Activated T-helper 17 cell treated with anti-CD3 and anti-CD28 coated beads, Interleukin-2, amount 50 U/mL, for 72 hours (primary cell): ENCODE results near the gene CCS. TPM values are rescaled to one million over a fixed set of nuclear protein-coding genes. Genes with fewer than 3 reads are reported as not detected.
"Not testable (repeated sequence)": the region's sequence is repeated elsewhere in the genome, so short reads cannot be mapped to it uniquely, and the experiment has no call there.

ENCODE experiments used
- ATAC-seq: fragments of 150-1000 bp; cut with Tn5 transposase; replicated peaks from 2 replicates; pipeline ENCODE4 v1.10.0; 2021; ENCODE audit warnings: mild to moderate bottlenecking, moderate library complexity
- H3K27ac Mint-ChIP-seq: one replicate; pipeline ENCODE4 v1.8.0; 2022; ENCODE audit warnings: mixed read lengths
- H3K27me3 Mint-ChIP-seq: one replicate; pipeline ENCODE4 v1.8.0; 2022; ENCODE audit warnings: mixed read lengths
- H3K36me3 Mint-ChIP-seq: one replicate; pipeline ENCODE4 v1.8.0; 2022; ENCODE audit warnings: low read depth, mild to moderate bottlenecking, mixed read lengths
- H3K4me1 Mint-ChIP-seq: one replicate; pipeline ENCODE4 v1.8.0; 2022; ENCODE audit warnings: mixed read lengths
- H3K4me3 Mint-ChIP-seq: one replicate; pipeline ENCODE4 v1.8.0; 2022; ENCODE audit warnings: mild to moderate bottlenecking, mixed read lengths
- H3K9me3 Mint-ChIP-seq: one replicate; pipeline ENCODE4 v1.8.0; 2022; ENCODE audit warnings: mixed read lengths
- total RNA-seq, 2 donors: library from RNA; stranded (reverse); gene quantifications; one replicate each; pipeline ENCODE4 v1.2.3, GENCODE V29; 2022

CCS gene
- total RNA-seq = 10 to 100 TPM; 27.5 to 35.1 TPM

- H3K36me3 Mint-ChIP-seq = peaks cover 8% of the 10 kb centered on the region
Measured at GRCh38 chr11:66592457-66593302, at the start of gene CCS, which contains the start of gene CCDC87. Gene CCS (plus strand): TSS chr11:66593185. CDS start chr11:66593262, 77 bp downstream. Gene CCDC87 (minus strand): TSS chr11:66593063. CDS start chr11:66593015, 48 bp downstream.

GRCh38 chr11:66543263-66544107, 49.5 kb upstream of the CCS start:
- peak; percentile 6 for ATAC-seq
- H3K36me3 Mint-ChIP-seq = peaks cover 38% of the 10 kb centered on the region
- H3K27ac Mint-ChIP-seq = peak overlapping the region; percentile 85
- H3K27me3 Mint-ChIP-seq = no peaks in the 10 kb centered on the region
- peak overlapping the region; percentile 95 for H3K4me3 Mint-ChIP-seq
- H3K4me1 Mint-ChIP-seq = peaks cover 31% of the 10 kb centered on the region
- no peaks in the 10 kb centered on the region for H3K9me3 Mint-ChIP-seq

More at GRCh38 chr11:66592457-66593302, at the start of gene CCS, which contains the start of gene CCDC87:
- Mint-ChIP-seq H3K27ac (peak within 1 kb of the TSS; percentile 99), H3K9me3 (no peaks in the 10 kb centered on the region), H3K27me3 (no peaks in the 10 kb centered on the region), H3K4me1 (peaks cover 14% of the 10 kb centered on the region), H3K4me3 (peak within 1 kb of the TSS; percentile 100)
- ATAC-seq = peak; percentile 99

GRCh38 chr11:66544952-66545351, 48.0 kb upstream of the CCS start:
- peaks cover 30% of the 10 kb centered on the region for H3K36me3 Mint-ChIP-seq
- peak overlapping the region; percentile 92 for H3K27ac Mint-ChIP-seq
- not testable (repeated sequence) for ATAC-seq, H3K9me3 Mint-ChIP-seq, H3K27me3 Mint-ChIP-seq
- peak overlapping the region; percentile 95 for H3K4me3 Mint-ChIP-seq
- H3K4me1 Mint-ChIP-seq = peaks cover 31% of the 10 kb centered on the region

GRCh38 chr11:66545701-66546367, 47.2 kb upstream of the CCS start, which contains the start of gene ZDHHC24:
Gene ZDHHC24 (minus strand): TSS chr11:66546048. CDS start chr11:66546003, 45 bp downstream.
- Mint-ChIP-seq H3K36me3 (peaks cover 28% of the 10 kb centered on the region), H3K27me3 (no peaks in the 10 kb centered on the region), H3K4me1 (peaks cover 31% of the 10 kb centered on the region), H3K27ac (peak within 1 kb of the TSS; percentile 92), H3K9me3 (no peaks in the 10 kb centered on the region), H3K4me3 (peak within 1 kb of the TSS; percentile 95)
- peak; percentile 96 for ATAC-seq

- Mint-ChIP-seq H3K36me3 (peaks cover 22% of the 10 kb centered on the region), H3K4me1 (peaks cover 30% of the 10 kb centered on the region), H3K9me3 (no peaks in the 10 kb centered on the region), H3K4me3 (peak within 1 kb of the TSS; percentile 95), H3K27ac (peak within 1 kb of the TSS; percentile 81), H3K27me3 (no peaks in the 10 kb centered on the region)
- ATAC-seq = peak; percentile 11
Measured at GRCh38 chr11:66546368-66546965, 46.5 kb upstream of the CCS start, which contains the start of gene ACTN3. Gene ACTN3 (plus strand): TSS chr11:66546903. CDS start chr11:66546938, 35 bp downstream.

GRCh38 chr11:66546966-66547661, 45.9 kb upstream of the CCS start:
- no peaks in the 10 kb centered on the region for H3K27me3 Mint-ChIP-seq
- peak overlapping the region; percentile 95 for H3K4me3 Mint-ChIP-seq
- ATAC-seq = no peak
- peak overlapping the region; percentile 81 for H3K27ac Mint-ChIP-seq
- peaks cover 15% of the 10 kb centered on the region for H3K36me3 Mint-ChIP-seq
- peaks cover 25% of the 10 kb centered on the region for H3K4me1 Mint-ChIP-seq
- H3K9me3 Mint-ChIP-seq = no peaks in the 10 kb centered on the region

GRCh38 chr11:66547662-66548009, 45.3 kb upstream of the CCS start:
- ATAC-seq = no peak
- no peaks in the 10 kb centered on the region for H3K27me3 Mint-ChIP-seq
- peaks cover 10% of the 10 kb centered on the region for H3K36me3 Mint-ChIP-seq
- no peaks in the 10 kb centered on the region for H3K9me3 Mint-ChIP-seq
- no peak overlapping the region for H3K4me3 Mint-ChIP-seq
- H3K27ac Mint-ChIP-seq = no peak overlapping the region
- H3K4me1 Mint-ChIP-seq = peaks cover 19% of the 10 kb centered on the region

- Mint-ChIP-seq H3K9me3 (no peaks in the 10 kb centered on the region), H3K36me3 (peaks cover 6% of the 10 kb centered on the region), H3K27ac (no peak overlapping the region), H3K4me1 (peaks cover 18% of the 10 kb centered on the region), H3K4me3 (no peak overlapping the region), H3K27me3 (no peaks in the 10 kb centered on the region)
- no peak for ATAC-seq
Measured at GRCh38 chr11:66548041-66548440, 44.9 kb upstream of the CCS start.

GRCh38 chr11:66548774-66549630, 44.0 kb upstream of the CCS start:
- no peaks in the 10 kb centered on the region for H3K27me3 Mint-ChIP-seq
- no peak overlapping the region for H3K4me3 Mint-ChIP-seq
- ATAC-seq = no peak
- peaks cover 11% of the 10 kb centered on the region for H3K4me1 Mint-ChIP-seq
- no peaks in the 10 kb centered on the region for H3K9me3 Mint-ChIP-seq
- H3K27ac Mint-ChIP-seq = peak overlapping the region; percentile 4
- H3K36me3 Mint-ChIP-seq = no peaks in the 10 kb centered on the region

GRCh38 chr11:66549696-66550095, 43.3 kb upstream of the CCS start:
- Mint-ChIP-seq H3K4me1 (peaks cover 5% of the 10 kb centered on the region), H3K9me3 (no peaks in the 10 kb centered on the region), H3K27ac (no peak overlapping the region), H3K27me3 (no peaks in the 10 kb centered on the region), H3K36me3 (no peaks in the 10 kb centered on the region), H3K4me3 (no peak overlapping the region)
- ATAC-seq = no peak

- H3K4me3 Mint-ChIP-seq = no peak overlapping the region
- H3K27ac Mint-ChIP-seq = no peak overlapping the region
- H3K9me3 Mint-ChIP-seq = no peaks in the 10 kb centered on the region
- no peaks in the 10 kb centered on the region for H3K36me3 Mint-ChIP-seq
- H3K4me1 Mint-ChIP-seq = no peaks in the 10 kb centered on the region
- no peak for ATAC-seq
- no peaks in the 10 kb centered on the region for H3K27me3 Mint-ChIP-seq
Measured at GRCh38 chr11:66550887-66551286, 42.1 kb upstream of the CCS start.

GRCh38 chr11:66554602-66555001, 38.4 kb upstream of the CCS start:
- Mint-ChIP-seq H3K4me1 (no peaks in the 10 kb centered on the region), H3K4me3 (no peak overlapping the region), H3K9me3 (no peaks in the 10 kb centered on the region), H3K27ac (no peak overlapping the region), H3K27me3 (peaks cover 4% of the 10 kb centered on the region), H3K36me3 (no peaks in the 10 kb centered on the region)
- ATAC-seq = no peak

GRCh38 chr11:66555416-66555815, 37.6 kb upstream of the CCS start:
- no peak overlapping the region for H3K4me3 Mint-ChIP-seq
- H3K27me3 Mint-ChIP-seq = peaks cover 4% of the 10 kb centered on the region
- no peaks in the 10 kb centered on the region for H3K36me3 Mint-ChIP-seq
- no peaks in the 10 kb centered on the region for H3K9me3 Mint-ChIP-seq
- no peaks in the 10 kb centered on the region for H3K4me1 Mint-ChIP-seq
- no peak for ATAC-seq
- no peak overlapping the region for H3K27ac Mint-ChIP-seq
